ENCODE measurements around the gene TYW1B. TPM values are rescaled to one million over a fixed set of nuclear protein-coding genes. Genes with fewer than 3 reads are reported as not detected.
"Not testable (repeated sequence)": the region's sequence is repeated elsewhere in the genome, so short reads cannot be mapped to it uniquely, and the experiment has no call there.

The TYW1B gene
- total and polyA plus RNA-seq, 4 experiments from 2014 or later, result 0.30 to 8.4 (median 5.0) TPM

DNA sequence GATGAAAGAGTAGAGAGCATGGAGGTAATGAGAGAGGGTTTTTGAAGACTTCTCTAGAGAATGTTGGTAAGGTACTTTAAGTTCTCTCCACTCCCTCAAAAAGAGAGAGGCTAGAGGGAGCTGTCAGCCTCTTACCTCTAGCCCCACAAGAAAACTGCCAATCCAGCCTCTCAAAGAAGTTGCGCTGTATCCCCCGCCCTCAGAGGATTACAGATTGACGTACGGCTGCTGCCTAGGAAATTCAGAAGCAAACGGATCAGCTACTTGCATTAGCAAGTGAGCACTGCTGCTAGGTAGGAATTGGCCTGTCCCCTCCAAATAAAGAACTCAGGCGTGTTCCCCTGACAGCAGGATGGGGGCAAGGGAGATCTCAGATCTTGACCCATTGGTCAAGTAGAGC is 34.2 kb downstream of the TYW1B start:
- DNase-seq, result no peak
- no peak overlapping the region for H3K4me3 ChIP-seq (ENCODE audit: low read length in 2 of 2)
- intact Hi-C loops (cut with micrococcal nuclease), result no loop called here
- H3K4me1 ChIP-seq (ENCODE audit: insufficient read depth, low read length), result no peaks in the 10 kb centered on the region
- H3K9me3 ChIP-seq (ENCODE audit: control insufficient read depth in 1 of 2, low read length in 2 of 2), result no peaks in the 10 kb centered on the region
- H3K27me3 ChIP-seq (ENCODE audit: insufficient read depth, low read length), result no peaks in the 10 kb centered on the region
- Mint-ChIP-seq H3K27me3 (no peaks in the 10 kb centered on the region), H3K27ac (no peak overlapping the region), H3K4me3 (no peak overlapping the region), H3K36me3 (peaks cover 26 to 37% of the 10 kb centered on the region in 2 donors), H3K9me3 (peaks cover 0 to 7% (median 2%) of the 10 kb centered on the region in 8 donors), H3K4me1 (no peaks in the 10 kb centered on the region)
- POLR2A ChIA-PET (ENCODE audit: partially characterized antibody), result no interaction called here
- CTCF ChIA-PET (ENCODE audit: partially characterized antibody), result no interaction called here
- H3K36me3 ChIP-seq (ENCODE audit: insufficient read depth, low read length), result no peaks in the 10 kb centered on the region
- no peak overlapping the region for H3K27ac ChIP-seq (ENCODE audit: low read depth, low read length)

DNA sequence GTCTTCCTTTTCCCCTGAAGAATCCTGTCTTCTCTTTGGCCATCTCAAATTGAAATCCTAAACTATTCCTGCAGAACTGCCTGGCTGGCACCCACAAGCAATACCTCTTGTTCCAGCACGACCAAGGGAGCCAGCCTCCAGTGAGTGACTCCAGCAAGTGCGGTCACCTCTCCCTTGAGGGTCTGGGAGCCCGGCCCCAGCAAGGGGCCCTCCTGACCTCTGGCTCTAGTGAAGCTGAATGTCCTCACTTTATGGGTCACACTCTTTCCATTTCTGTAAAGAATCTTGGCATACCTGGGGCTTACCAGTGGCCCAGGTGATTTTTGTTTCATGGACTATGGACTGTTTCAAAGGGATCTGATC is 37.3 kb downstream of the TYW1B start:
- H3K4me3 Mint-ChIP-seq; H3K4me1 ChIP-seq (ENCODE audit: insufficient read depth, low read length); H3K27me3 Mint-ChIP-seq; DNase-seq; POLR2A ChIA-PET (ENCODE audit: partially characterized antibody); H3K27ac Mint-ChIP-seq; H3K27me3 ChIP-seq (ENCODE audit: insufficient read depth, low read length); H3K36me3 ChIP-seq (ENCODE audit: insufficient read depth, low read length); H3K4me3 ChIP-seq (ENCODE audit: low read length in 2 of 2); intact Hi-C loops (cut with micrococcal nuclease); CTCF ChIA-PET (ENCODE audit: partially characterized antibody); H3K27ac ChIP-seq (ENCODE audit: low read depth, low read length); H3K9me3 ChIP-seq (ENCODE audit: control insufficient read depth in 1 of 2, low read length in 2 of 2); H3K9me3 Mint-ChIP-seq; H3K4me1 Mint-ChIP-seq: not testable (repeated sequence)
- peaks cover 10 to 18% of the 10 kb centered on the region in 2 donors for H3K36me3 Mint-ChIP-seq

DNA sequence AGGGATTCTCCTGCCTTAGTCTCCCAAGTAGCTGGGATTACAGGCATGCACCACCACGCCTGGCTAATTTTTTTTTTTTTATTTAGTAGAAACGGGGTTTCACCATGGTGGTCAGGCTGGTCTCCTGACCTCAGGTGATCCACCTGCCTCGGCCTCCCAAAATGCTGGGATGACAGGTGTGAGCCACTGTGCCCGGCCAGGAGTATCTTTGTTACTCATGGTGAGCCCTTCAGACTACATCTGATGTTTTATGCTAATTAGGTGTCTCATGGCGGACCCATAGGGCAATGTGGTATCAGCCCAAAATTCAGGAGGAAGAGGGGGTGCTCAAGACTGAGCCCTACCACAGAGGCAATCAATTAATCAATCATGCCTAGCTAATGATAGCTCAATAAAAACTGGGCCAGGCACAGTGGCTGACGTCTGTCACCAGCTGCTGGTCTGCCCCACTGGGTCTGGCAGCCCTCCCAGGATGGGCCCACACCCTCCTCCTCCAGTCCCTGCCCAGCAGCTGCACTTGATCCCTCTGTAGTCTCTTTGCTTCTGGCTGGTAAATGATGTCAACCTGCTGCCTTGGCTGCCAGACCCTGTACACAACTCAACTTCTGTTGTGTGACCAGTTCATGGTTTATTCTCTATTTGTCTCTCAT is 37.8 kb downstream of the TYW1B start:
- POLR2A ChIA-PET (ENCODE audit: partially characterized antibody); H3K9me3 Mint-ChIP-seq; H3K27me3 ChIP-seq (ENCODE audit: insufficient read depth, low read length); H3K4me1 Mint-ChIP-seq; H3K4me1 ChIP-seq (ENCODE audit: insufficient read depth, low read length); H3K27ac ChIP-seq (ENCODE audit: low read depth, low read length); H3K36me3 ChIP-seq (ENCODE audit: insufficient read depth, low read length); H3K4me3 ChIP-seq (ENCODE audit: low read length in 2 of 2); H3K27me3 Mint-ChIP-seq; H3K27ac Mint-ChIP-seq; H3K4me3 Mint-ChIP-seq; intact Hi-C loops (cut with micrococcal nuclease); H3K9me3 ChIP-seq (ENCODE audit: control insufficient read depth in 1 of 2, low read length in 2 of 2); DNase-seq: not testable (repeated sequence)
- H3K36me3 Mint-ChIP-seq, result peaks cover 10 to 18% of the 10 kb centered on the region in 2 donors
- CTCF ChIA-PET (ENCODE audit: partially characterized antibody), result interaction anchor here (0.7 kb wide), 1 partner anchor 963 kb away, joined by 3 read pairs; no protein-coding TSS in a partner anchor

DNA sequence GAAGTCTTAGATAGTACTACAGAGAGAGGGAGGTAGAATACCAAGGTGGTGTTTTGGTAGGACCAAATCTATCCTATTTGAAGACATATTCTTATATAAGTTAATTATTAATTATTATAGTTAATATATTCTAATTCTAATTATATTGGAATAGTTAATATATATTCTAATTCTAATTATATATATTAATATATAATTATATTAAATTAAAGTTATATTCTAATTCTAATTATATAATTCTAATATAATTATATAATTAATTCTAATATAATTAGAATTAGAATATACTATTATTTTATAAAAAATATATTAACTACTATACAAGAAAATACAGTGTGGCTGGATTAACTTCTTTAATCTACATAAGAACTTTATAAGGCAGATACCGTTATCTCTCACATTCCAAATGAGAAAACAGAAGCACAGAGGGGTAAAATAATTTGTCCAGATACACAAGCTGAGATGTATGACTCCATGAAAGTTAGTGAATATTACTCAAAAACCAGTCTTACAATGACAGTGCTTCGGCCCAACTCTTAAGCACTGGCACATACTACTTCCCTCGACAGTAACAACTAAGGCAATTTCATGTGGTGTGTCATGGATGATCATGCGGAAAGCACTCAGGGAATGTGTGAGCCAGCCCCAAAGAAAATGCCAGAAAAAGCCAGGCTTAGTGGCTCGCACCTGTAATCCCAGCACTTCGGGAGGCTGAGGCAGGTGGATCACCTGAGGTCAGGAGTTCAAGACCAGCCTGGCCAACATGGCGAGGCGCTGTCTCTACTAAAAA is 42.6 kb downstream of the TYW1B start:
- POLR2A ChIA-PET (ENCODE audit: partially characterized antibody), result no interaction called here
- Histone ChIP-seq H3K36me3 (ENCODE audit: insufficient read depth, low read length) (no peaks in the 10 kb centered on the region), H3K27me3 (ENCODE audit: insufficient read depth, low read length) (no peaks in the 10 kb centered on the region), H3K4me3 (ENCODE audit: low read length in 2 of 2) (no peak overlapping the region), H3K4me1 (ENCODE audit: insufficient read depth, low read length) (no peaks in the 10 kb centered on the region), H3K9me3 (ENCODE audit: control insufficient read depth in 1 of 2, low read length in 2 of 2) (no peaks in the 10 kb centered on the region), H3K27ac (ENCODE audit: low read depth, low read length) (no peak overlapping the region)
- Mint-ChIP-seq H3K27me3 (no peaks in the 10 kb centered on the region), H3K4me1 (peaks cover 0 to 4% (median under 1%) of the 10 kb centered on the region in 4 donors), H3K36me3 (peaks cover 0 to 2% of the 10 kb centered on the region in 2 donors), H3K4me3 (no peak overlapping the region), H3K27ac (no peak overlapping the region), H3K9me3 (no peaks in the 10 kb centered on the region)
- CTCF ChIA-PET (ENCODE audit: partially characterized antibody), result no interaction called here
- intact Hi-C loops (cut with micrococcal nuclease), result no loop called here
- DNase-seq, result no peak

DNA sequence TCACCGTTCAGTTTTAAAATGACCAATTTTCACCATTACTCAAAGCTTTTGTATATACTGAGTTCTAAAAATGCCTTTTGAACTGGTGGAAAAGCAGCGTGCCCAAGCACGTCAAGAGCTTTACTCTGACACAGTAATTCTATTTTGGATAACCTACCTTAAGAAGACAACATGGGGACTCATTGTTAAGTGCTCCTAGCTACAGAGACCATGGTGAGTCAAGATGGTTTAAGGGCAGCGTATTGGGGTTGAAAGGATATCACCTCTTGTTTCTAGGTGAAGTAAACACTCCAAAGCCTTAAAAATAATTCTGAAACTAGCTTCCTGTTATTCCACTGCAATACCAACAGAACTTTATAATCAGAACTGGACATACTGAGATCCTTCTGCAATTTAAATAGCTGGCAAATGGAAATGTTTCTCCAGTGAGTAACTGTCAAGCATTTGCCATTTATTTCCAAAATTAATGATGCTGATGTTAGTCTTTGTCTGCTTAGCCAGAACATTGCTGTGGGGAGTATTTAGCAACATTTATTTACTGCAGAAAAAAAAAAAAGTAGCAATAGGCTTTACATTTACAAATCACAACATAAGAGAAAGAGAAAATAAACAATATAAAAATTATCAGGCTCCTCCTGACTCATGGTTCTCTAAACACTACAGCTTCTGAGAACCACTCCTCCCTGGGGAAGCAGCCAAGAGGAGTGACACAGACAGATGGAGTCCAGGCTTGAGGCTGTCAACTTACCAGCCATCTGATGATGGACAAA is 44.2 kb downstream of the TYW1B start:
- H3K4me3 Mint-ChIP-seq; intact Hi-C loops (cut with micrococcal nuclease); H3K9me3 ChIP-seq (ENCODE audit: control insufficient read depth in 1 of 2, low read length in 2 of 2); H3K4me1 Mint-ChIP-seq; H3K4me1 ChIP-seq (ENCODE audit: insufficient read depth, low read length); H3K36me3 Mint-ChIP-seq; H3K27me3 Mint-ChIP-seq; POLR2A ChIA-PET (ENCODE audit: partially characterized antibody); H3K27ac Mint-ChIP-seq; H3K9me3 Mint-ChIP-seq; CTCF ChIA-PET (ENCODE audit: partially characterized antibody); H3K27me3 ChIP-seq (ENCODE audit: insufficient read depth, low read length); H3K36me3 ChIP-seq (ENCODE audit: insufficient read depth, low read length); H3K4me3 ChIP-seq (ENCODE audit: low read length in 2 of 2); H3K27ac ChIP-seq (ENCODE audit: low read depth, low read length); DNase-seq: not testable (repeated sequence)

DNA sequence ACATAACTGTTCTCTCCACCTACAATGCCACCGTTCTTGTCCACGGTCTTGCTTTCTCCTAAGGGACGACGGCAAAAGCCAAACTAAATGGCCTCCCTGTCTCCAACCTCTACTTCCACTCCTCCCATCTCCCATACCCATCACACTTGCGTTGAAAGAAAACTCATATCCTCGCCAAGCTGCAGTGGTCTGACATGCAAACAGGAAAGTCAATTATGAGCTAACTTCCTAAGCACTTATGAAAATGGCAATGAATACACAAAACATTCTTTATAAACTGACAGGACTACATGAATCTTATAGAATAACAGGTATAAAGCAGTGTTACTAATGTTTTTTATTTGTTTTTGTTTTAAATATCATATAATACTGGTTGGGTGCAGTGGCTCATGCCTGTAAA is 46.4 kb downstream of the TYW1B start:
- H3K4me3 Mint-ChIP-seq, result no peak overlapping the region
- peak overlapping the region in 2 of 7 donors; percentile 65 to 70 for H3K27ac Mint-ChIP-seq

DNA sequence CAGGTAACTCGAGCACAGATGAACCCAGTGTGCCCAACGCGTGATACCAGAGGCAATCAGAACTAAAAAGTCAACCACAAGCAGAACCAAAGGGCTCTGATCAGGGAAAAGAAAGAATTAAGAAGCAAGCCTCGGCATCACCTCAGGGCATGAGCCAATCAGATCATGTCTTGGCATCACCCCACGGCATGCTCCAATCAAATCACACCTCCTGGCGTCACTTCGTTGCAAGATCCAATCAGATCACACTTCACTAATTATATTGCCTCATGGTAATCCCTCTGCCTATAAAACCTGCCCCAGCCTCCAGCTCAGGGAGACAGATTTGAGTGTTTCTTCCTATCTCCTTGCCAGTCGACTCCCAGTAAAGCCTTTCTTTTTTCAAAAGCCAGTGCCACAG is 46.8 kb downstream of the TYW1B start:
- Histone ChIP-seq H3K4me3 (ENCODE audit: low read length in 2 of 2) (no peak overlapping the region), H3K27ac (ENCODE audit: low read depth, low read length) (no peak overlapping the region), H3K36me3 (ENCODE audit: insufficient read depth, low read length) (no peaks in the 10 kb centered on the region), H3K4me1 (ENCODE audit: insufficient read depth, low read length) (no peaks in the 10 kb centered on the region), H3K9me3 (ENCODE audit: control insufficient read depth in 1 of 2, low read length in 2 of 2) (no peaks in the 10 kb centered on the region), H3K27me3 (ENCODE audit: insufficient read depth, low read length) (no peaks in the 10 kb centered on the region)
- Mint-ChIP-seq H3K27ac (peak overlapping the region in 1 of 7 donors; percentile 15), H3K4me3 (no peak overlapping the region), H3K4me1 (peaks cover 0 to 4% (median under 1%) of the 10 kb centered on the region in 4 donors), H3K36me3 (peaks cover 5 to 12% of the 10 kb centered on the region in 2 donors), H3K27me3 (no peaks in the 10 kb centered on the region), H3K9me3 (no peaks in the 10 kb centered on the region)
- DNase-seq, result no peak
- POLR2A ChIA-PET (ENCODE audit: partially characterized antibody), result no interaction called here
- intact Hi-C loops (cut with micrococcal nuclease), result no loop called here
- CTCF ChIA-PET (ENCODE audit: partially characterized antibody), result no interaction called here

More for the DNA sequence above, 46.4 kb downstream of the TYW1B start:
- H3K36me3 ChIP-seq (ENCODE audit: insufficient read depth, low read length), result no peaks in the 10 kb centered on the region
- no peaks in the 10 kb centered on the region for H3K27me3 Mint-ChIP-seq
- intact Hi-C loops (cut with micrococcal nuclease), result no loop called here
- no peak overlapping the region for H3K27ac ChIP-seq (ENCODE audit: low read depth, low read length)
- ChIA-PET POLR2A (ENCODE audit: partially characterized antibody) (no interaction called here), CTCF (ENCODE audit: partially characterized antibody) (no interaction called here)
- H3K4me1 ChIP-seq (ENCODE audit: insufficient read depth, low read length), result no peaks in the 10 kb centered on the region
- no peaks in the 10 kb centered on the region for H3K9me3 Mint-ChIP-seq
- H3K27me3 ChIP-seq (ENCODE audit: insufficient read depth, low read length), result no peaks in the 10 kb centered on the region
- no peak overlapping the region for H3K4me3 ChIP-seq (ENCODE audit: low read length in 2 of 2)
- no peak for DNase-seq
- H3K4me1 Mint-ChIP-seq, result peaks cover 0 to 4% (median under 1%) of the 10 kb centered on the region in 4 donors
- H3K36me3 Mint-ChIP-seq, result peaks cover 3 to 11% of the 10 kb centered on the region in 2 donors
- no peaks in the 10 kb centered on the region for H3K9me3 ChIP-seq (ENCODE audit: control insufficient read depth in 1 of 2, low read length in 2 of 2)
